WI38 (cell line): Measurements from ENCODE around the gene SLC34A3.

Experiments used
- H3K4me3 ChIP-seq: 2 replicates; pipeline ENCODE4 v1.5.1; 2011; ENCODE audit warnings: low read depth, mild to moderate bottlenecking, control low read depth, low read length
- TF ChIP-seq, protein P1 (sequence below): IDR thresholded peaks from 2 replicates; pipeline ENCODE4 v1.5.1; 2012; ENCODE audit warnings: low read depth, mild to moderate bottlenecking, control low read depth, low read length

The SLC34A3 gene

DNA sequence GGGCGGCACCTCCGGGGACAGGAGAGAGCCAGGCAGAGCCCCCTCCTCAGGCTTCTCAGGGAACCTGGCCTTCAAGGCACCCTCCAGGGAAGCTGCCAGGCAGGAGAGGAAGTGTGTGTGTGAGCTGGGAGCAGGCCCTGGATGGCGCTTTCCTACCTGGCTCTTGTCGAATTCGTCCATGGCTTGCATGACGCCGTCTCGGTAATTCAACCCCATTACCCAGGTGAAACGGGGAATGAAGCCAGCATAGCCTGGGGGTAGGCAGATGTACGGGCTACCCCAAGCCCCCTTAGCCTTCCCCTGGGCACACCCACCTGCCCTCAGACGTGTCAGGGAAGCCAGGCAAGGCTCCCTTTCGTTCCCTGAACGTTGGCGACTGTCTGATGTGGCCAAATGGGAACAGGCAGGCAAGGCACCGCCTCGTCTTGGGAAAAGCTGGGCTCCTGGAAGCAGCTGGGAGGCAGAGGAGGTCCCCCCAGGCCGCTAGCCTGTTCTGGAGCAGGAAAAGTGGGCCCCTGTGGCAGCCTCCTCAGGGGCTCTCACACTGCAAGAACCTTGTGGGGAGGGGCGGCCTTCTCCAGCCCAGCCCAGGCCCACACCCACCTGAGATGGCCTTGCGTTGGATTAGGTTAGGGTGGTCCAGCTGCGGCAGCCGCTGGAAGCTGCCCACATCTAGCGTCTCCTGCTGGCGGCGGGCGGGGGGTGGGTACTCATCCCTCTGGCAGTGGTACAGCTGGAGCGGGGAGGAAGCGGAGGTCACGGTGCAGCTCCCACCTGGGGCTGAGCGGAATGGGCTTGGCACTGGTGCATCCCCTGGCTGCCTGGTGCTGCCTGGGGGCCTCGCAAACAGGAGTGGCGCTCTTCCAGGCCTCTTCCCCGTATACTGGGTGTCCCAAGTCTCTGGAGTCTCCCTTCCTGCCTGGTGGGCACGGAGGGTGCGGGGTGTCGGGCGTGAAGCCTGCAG lies 14.1 kb downstream of the SLC34A3 start:
- no peak overlapping the region for H3K4me3 ChIP-seq
- TF ChIP-seq, protein P1, sequence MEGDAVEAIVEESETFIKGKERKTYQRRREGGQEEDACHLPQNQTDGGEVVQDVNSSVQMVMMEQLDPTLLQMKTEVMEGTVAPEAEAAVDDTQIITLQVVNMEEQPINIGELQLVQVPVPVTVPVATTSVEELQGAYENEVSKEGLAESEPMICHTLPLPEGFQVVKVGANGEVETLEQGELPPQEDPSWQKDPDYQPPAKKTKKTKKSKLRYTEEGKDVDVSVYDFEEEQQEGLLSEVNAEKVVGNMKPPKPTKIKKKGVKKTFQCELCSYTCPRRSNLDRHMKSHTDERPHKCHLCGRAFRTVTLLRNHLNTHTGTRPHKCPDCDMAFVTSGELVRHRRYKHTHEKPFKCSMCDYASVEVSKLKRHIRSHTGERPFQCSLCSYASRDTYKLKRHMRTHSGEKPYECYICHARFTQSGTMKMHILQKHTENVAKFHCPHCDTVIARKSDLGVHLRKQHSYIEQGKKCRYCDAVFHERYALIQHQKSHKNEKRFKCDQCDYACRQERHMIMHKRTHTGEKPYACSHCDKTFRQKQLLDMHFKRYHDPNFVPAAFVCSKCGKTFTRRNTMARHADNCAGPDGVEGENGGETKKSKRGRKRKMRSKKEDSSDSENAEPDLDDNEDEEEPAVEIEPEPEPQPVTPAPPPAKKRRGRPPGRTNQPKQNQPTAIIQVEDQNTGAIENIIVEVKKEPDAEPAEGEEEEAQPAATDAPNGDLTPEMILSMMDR = no peak

DNA sequence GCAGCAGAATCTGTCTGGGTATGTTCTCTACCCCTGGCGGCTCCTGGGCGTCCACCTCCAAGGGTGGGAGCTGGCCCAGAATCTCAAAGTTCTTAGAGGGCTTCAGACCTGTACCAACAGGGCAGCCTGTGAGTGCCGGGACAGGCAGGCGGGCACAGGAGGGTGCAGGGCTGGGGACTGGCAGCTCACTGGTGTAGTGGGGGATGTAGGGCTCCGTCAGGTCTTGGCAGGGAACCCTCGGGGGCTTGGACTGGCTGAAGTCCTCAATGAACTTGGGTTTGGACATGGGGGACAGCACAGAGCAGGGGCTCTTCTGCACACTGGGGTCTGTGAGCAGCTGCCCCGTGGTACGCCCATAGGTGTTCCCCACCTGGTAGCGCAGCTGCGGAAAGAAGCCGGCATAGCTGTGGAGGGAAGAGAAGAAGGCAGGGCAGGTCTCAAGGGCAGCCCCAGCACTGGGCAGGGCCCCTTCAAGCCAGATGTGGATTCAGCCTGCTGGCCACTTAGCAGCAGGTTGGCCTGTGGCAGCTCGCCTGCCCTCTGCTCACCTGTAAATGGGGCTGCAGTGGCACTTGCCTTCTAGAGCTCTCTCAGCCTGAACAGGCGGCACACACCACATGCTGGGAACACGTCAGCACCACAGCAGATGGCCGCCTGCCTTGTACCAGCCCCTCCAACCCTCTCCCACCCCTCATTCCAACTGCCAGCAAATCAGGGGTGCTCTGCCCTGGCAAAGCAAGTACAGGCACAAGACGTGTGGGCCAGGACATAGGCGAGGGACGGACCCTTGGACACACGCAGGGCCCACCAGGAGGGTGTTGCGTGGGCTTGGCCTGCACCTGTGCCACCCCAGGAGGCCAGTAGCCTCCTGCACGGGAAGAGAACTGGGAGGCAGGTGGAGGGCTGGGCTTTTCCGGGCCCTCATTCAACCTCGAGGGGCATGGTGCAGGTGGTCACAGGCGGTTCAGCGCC lies 15.0 kb downstream of the SLC34A3 start:
- no peak overlapping the region for H3K4me3 ChIP-seq

DNA sequence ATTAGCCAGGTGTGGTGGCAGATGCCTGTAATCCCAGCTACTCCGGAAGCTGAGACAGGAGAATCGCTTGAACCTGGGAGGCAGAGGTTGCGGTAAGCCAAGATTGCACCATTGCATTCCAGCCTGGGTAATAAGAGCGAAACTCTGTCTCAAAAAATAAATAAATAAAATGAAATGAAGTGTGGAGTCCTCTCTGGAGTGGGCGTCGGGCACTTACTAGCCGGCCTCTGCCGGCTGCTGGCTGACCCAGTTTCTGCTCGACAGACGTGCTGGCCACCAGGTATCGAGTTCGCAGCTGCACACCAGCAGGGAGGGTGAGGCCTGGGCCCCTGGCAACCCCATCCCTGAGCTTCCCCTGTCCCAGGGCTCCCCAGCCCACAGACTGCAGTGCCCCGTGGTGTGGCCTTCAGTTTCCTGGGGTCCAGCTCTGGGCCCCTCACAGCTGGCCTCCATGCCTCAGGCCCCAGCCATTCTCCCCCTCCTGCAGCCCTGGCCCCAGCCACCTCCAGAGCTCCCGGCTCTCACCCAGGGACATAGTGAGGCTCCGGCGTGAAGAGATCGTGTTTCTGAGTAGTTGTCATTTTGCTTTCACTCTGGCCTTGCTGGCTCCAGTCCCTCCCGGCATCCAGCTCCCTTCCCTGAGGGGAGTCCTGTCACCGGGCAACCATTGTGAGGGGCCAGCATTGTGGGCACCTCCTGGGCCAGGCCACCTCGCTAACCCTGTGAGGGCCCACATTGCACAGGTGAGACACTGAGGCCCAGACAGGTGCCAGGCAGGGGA lies 16.6 kb downstream of the SLC34A3 start:
- H3K4me3 ChIP-seq = no peak overlapping the region
- TF ChIP-seq, protein P1 = no peak

More for the DNA sequence above, 15.0 kb downstream of the SLC34A3 start:
- TF ChIP-seq, protein P1 = no peak

DNA sequence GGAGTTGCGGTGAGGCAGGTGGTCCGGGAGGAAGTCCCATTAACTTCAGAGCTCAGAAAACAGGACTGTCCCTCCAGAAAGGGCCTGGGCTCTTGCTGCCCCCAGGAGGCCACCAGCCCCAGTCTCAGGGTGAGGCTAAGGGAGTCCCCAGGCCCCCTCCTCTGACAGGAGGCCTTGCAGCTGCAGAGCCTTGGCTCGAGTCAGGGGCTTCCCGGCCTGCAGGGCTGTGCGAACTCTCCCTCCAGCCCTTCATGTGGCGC lies 17.1 kb downstream of the SLC34A3 start:
- TF ChIP-seq, protein P1 = no peak
- no peak overlapping the region for H3K4me3 ChIP-seq

DNA sequence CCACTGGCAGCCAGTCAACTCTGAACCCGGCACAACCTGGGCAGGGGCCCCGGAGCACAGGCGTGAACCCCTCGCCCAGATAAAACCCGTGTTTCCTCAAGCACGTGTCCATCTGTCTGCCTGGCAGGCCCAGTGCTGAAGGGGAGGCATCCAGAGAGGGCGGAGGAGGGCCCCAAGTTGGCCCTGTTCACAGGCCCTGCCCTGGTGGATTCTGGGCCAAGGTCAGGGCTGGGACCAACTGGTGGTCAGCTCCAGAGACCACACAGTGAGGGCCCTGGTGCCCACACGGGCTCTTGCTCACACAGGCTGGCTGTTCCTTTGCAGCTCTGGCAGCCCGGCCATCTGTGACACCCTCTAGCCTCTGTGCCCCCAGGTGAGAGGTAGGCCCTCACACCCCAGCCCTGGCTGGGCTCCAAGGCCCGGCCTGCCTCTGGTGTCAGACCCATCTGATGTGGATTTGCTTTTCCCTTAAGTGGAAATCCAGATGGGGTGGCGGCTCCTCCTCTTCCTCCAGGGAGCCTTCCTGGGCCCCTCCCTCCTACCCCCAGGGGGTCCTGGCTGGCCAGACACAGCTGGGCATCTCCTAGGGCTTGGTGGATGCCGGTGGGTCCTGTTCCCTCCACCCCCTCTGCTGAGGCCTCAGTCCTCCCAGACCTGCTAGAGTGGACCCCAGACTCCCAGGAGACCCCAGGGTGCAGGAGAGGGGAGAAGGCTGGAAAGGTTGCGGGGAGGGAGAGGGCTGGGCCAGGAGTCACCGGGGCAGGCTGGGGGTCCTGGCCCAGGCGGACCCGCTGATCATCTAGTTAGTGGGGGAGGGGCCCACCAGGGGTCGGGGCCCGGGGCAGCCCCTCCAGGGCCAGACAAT lies 19.9 kb downstream of the SLC34A3 start:
- TF ChIP-seq, protein P1 = no peak
- H3K4me3 ChIP-seq = no peak overlapping the region

DNA sequence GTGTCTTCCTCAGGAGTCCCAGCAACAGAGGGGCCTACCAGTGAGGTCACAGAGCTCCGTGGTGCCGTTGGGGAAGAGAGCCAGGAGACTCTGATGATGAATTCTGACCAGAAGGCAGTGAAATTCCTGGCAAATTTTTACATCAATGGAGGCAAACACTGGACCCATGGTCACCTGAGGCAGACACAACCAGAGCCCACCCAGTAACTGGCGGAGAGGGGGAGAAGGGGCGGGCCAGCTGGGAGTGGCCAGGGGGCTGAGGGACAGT lies 20.4 kb downstream of the SLC34A3 start, which contains the start of gene STPG3:
TSS of gene STPG3 (plus strand) at position 93 of the 268 bp plus-strand sequence. CDS start at position 94, 1 bp downstream.
- TF ChIP-seq, protein P1 = no peak
- no peak within 1 kb of the TSS for H3K4me3 ChIP-seq
